Thyroid gland (tissue), 4 donors: ENCODE data around the gene SPTLC3.

Experiments used
- POLR2A ChIP-seq, 2 donors: fragments of 450-650 bp; IDR thresholded peaks; one replicate each; pipeline ENCODE4 v1.6.1; 2017; ENCODE audit warnings: antibody characterized with exemption in 2 of 2, mild to moderate bottlenecking in 2 of 2, moderate library complexity in 1 of 2
- TF ChIP-seq, protein P1 (sequence below), 6 experiments: fragments of 200-600 bp in 3 of 6; fragments of 450-650 bp in 3 of 6; sonication (generic) in 3 of 6; IDR thresholded peaks; one replicate each; pipeline ENCODE4 v1.5.1; 2016 to 2019; ENCODE audit warnings: antibody characterized with exemption in 6 of 6, mild to moderate bottlenecking in 2 of 6, inconsistent platforms in 1 of 6, moderate library complexity in 1 of 6

DNA sequence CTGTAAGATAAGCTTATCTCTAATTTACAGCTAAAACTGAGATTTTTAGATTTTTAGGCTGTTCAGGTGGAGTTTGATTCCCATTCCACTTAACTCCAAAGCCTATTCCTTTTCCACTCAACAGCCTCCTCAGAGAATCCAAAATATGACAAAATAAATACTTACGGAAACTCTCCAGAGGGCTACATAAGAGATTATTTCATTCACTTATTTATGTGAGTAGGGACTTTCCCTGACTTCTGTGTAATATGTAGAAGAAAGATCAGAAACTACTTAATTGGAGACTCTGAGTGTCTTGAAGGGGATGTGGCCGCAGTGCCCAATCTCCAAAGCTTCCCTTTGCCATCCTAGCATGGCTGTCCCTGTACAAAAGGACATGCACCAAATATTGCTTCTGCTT, 140.2 kb downstream of the SPTLC3 start:
- TF ChIP-seq POLR2A (IDR thresholded peaks at IDR 0.05) = no peak
- TF ChIP-seq, protein P1, sequence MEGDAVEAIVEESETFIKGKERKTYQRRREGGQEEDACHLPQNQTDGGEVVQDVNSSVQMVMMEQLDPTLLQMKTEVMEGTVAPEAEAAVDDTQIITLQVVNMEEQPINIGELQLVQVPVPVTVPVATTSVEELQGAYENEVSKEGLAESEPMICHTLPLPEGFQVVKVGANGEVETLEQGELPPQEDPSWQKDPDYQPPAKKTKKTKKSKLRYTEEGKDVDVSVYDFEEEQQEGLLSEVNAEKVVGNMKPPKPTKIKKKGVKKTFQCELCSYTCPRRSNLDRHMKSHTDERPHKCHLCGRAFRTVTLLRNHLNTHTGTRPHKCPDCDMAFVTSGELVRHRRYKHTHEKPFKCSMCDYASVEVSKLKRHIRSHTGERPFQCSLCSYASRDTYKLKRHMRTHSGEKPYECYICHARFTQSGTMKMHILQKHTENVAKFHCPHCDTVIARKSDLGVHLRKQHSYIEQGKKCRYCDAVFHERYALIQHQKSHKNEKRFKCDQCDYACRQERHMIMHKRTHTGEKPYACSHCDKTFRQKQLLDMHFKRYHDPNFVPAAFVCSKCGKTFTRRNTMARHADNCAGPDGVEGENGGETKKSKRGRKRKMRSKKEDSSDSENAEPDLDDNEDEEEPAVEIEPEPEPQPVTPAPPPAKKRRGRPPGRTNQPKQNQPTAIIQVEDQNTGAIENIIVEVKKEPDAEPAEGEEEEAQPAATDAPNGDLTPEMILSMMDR (IDR thresholded peaks at IDR 0.05) = no peak
